ENCODE measurements around the gene EXT2. TPM values are rescaled to one million over a fixed set of nuclear protein-coding genes. Genes with fewer than 3 reads are reported as not detected.

EXT2 gene
- total RNA-seq, 1 experiment from 2014 or later, result 77.0 TPM

GRCh38 chr11:44083433-44083832, 12.0 kb upstream of the EXT2 start:
- H3K36me3 ChIP-seq (ENCODE audit: low read depth, low read length), result no peaks in the 10 kb centered on the region
- no peak for DNase-seq
- H3K9me3 ChIP-seq (ENCODE audit: low read length), result no peaks in the 10 kb centered on the region
- intact Hi-C loops (cut with micrococcal nuclease), result no loop called here
- H3K4me1 ChIP-seq (ENCODE audit: insufficient read depth, low read length), result no peaks in the 10 kb centered on the region
- no peak overlapping the region for H3K4me2 ChIP-seq (ENCODE audit: low read length)
- H3F3A ChIP-seq (ENCODE audit: low read length, unreplicated experiment), result no peaks in the 10 kb centered on the region
- no peak overlapping the region for H2AFZ ChIP-seq (ENCODE audit: low read length)
- no peaks in the 10 kb centered on the region for H3K27me3 ChIP-seq (ENCODE audit: low read length)
- no TSS peak for BruUV-seq (replicated peaks)
- ATAC-seq, result no peak
- H4K20me1 ChIP-seq (ENCODE audit: low read length), result no peaks in the 10 kb centered on the region
- H3K79me2 ChIP-seq (ENCODE audit: low read length), result no peaks in the 10 kb centered on the region
- CTCF ChIA-PET, result no interaction called here
- no peak overlapping the region for H3K4me3 ChIP-seq (ENCODE audit: low read length)
- TF ChIP-seq EZH2phosphoT487 (IDR thresholded peaks at IDR 0.05; ENCODE audit: borderline replicate concordance, low read length) (no peak), CTCF (conservative IDR thresholded peaks at IDR 0.05; ENCODE audit: low read depth, low read length) (no peak), EZH2 (IDR thresholded peaks at IDR 0.05; ENCODE audit: low read length, unreplicated experiment) (no peak)
- no peak overlapping the region for H3K27ac ChIP-seq (ENCODE audit: low read length)
- no peaks in the 10 kb centered on the region for H3K9me2 ChIP-seq (replicated peaks; ENCODE audit: low read length)
- POLR2A ChIA-PET (ENCODE audit: unreplicated experiment), result no interaction called here
- H3K9ac ChIP-seq (ENCODE audit: low read length), result no peak overlapping the region

GRCh38 chr11:44083906-44084305, 11.6 kb upstream of the EXT2 start:
- Histone ChIP-seq H3K4me3 (ENCODE audit: low read length) (no peak overlapping the region), H3K9me2 (replicated peaks; ENCODE audit: low read length) (no peaks in the 10 kb centered on the region), H3K4me2 (ENCODE audit: low read length) (no peak overlapping the region), H3K9ac (ENCODE audit: low read length) (no peak overlapping the region), H3K79me2 (ENCODE audit: low read length) (no peaks in the 10 kb centered on the region), H4K20me1 (ENCODE audit: low read length) (no peaks in the 10 kb centered on the region), H2AFZ (ENCODE audit: low read length) (no peak overlapping the region), H3K9me3 (ENCODE audit: low read length) (no peaks in the 10 kb centered on the region), H3K36me3 (ENCODE audit: low read depth, low read length) (no peaks in the 10 kb centered on the region), H3K27me3 (ENCODE audit: low read length) (no peaks in the 10 kb centered on the region), H3K27ac (ENCODE audit: low read length) (no peak overlapping the region), H3F3A (ENCODE audit: low read length, unreplicated experiment) (no peaks in the 10 kb centered on the region), H3K4me1 (ENCODE audit: insufficient read depth, low read length) (no peaks in the 10 kb centered on the region)
- no TSS peak for BruUV-seq (replicated peaks)
- intact Hi-C loops (cut with micrococcal nuclease), result no loop called here
- DNase-seq (no peak), ATAC-seq (no peak)
- CTCF ChIA-PET, result no interaction called here
- TF ChIP-seq EZH2phosphoT487 (IDR thresholded peaks at IDR 0.05; ENCODE audit: borderline replicate concordance, low read length), result no peak
- TF ChIP-seq EZH2 (IDR thresholded peaks at IDR 0.05; ENCODE audit: low read length, unreplicated experiment), result no peak
- TF ChIP-seq CTCF (conservative IDR thresholded peaks at IDR 0.05; ENCODE audit: low read depth, low read length), result no peak
- POLR2A ChIA-PET (ENCODE audit: unreplicated experiment), result no interaction called here

GRCh38 chr11:44085330-44085729, 10.1 kb upstream of the EXT2 start:
- DNase-seq, result no peak
- no peaks in the 10 kb centered on the region for H3K4me1 ChIP-seq (ENCODE audit: insufficient read depth, low read length)
- H3K27me3 ChIP-seq (ENCODE audit: low read length), result no peaks in the 10 kb centered on the region
- no peak overlapping the region for H3K4me3 ChIP-seq (ENCODE audit: low read length)
- H3K27ac ChIP-seq (ENCODE audit: low read length), result no peak overlapping the region
- no peaks in the 10 kb centered on the region for H3K36me3 ChIP-seq (ENCODE audit: low read depth, low read length)
- BruUV-seq (replicated peaks), result no TSS peak
- H3K79me2 ChIP-seq (ENCODE audit: low read length), result no peaks in the 10 kb centered on the region
- no peak overlapping the region for H2AFZ ChIP-seq (ENCODE audit: low read length)
- no peak for ATAC-seq
- no peaks in the 10 kb centered on the region for H4K20me1 ChIP-seq (ENCODE audit: low read length)
- no peak for TF ChIP-seq CTCF (conservative IDR thresholded peaks at IDR 0.05; ENCODE audit: low read depth, low read length)
- TF ChIP-seq EZH2phosphoT487 (IDR thresholded peaks at IDR 0.05; ENCODE audit: borderline replicate concordance, low read length), result no peak
- TF ChIP-seq EZH2 (IDR thresholded peaks at IDR 0.05; ENCODE audit: low read length, unreplicated experiment), result no peak
- POLR2A ChIA-PET (ENCODE audit: unreplicated experiment), result no interaction called here
- intact Hi-C loops (cut with micrococcal nuclease), result no loop called here
- H3K9me2 ChIP-seq (replicated peaks; ENCODE audit: low read length), result no peaks in the 10 kb centered on the region
- no peak overlapping the region for H3K4me2 ChIP-seq (ENCODE audit: low read length)
- H3K9me3 ChIP-seq (ENCODE audit: low read length), result no peaks in the 10 kb centered on the region
- H3K9ac ChIP-seq (ENCODE audit: low read length), result no peak overlapping the region
- H3F3A ChIP-seq (ENCODE audit: low read length, unreplicated experiment), result no peaks in the 10 kb centered on the region
- CTCF ChIA-PET, result no interaction called here
